Cardiac fibroblast (primary cell): ENCODE results near the gene MAGEA1.
"Not testable (repeated sequence)": the region's sequence is repeated elsewhere in the genome, so short reads cannot be mapped to it uniquely, and the experiment has no call there.

ENCODE experiments used
- DNase-seq, 2 donors: peaks; one replicate each; pipeline versions ENCODE4 v3.0.0 to v3.0.0-alpha.2; 2010; ENCODE audit warnings: low read depth in 2 of 2
- H3K4me3 ChIP-seq, 2 donors: replicated peaks in 1 of 2; 1 replicate in 1 of 2; 2 replicates in 1 of 2; pipeline ENCODE4 v1.5.1; 2011; ENCODE audit warnings: low read depth in 2 of 2, low read length in 2 of 2, mild to moderate bottlenecking in 2 of 2, moderate library complexity in 1 of 2
- TF ChIP-seq, protein P1 (sequence below): IDR thresholded peaks from one replicate; pipeline ENCODE4 v1.5.1; 2011; ENCODE audit warnings: low read depth, mild to moderate bottlenecking, low read length, inconsistent platforms

Gene MAGEA1, protein sequence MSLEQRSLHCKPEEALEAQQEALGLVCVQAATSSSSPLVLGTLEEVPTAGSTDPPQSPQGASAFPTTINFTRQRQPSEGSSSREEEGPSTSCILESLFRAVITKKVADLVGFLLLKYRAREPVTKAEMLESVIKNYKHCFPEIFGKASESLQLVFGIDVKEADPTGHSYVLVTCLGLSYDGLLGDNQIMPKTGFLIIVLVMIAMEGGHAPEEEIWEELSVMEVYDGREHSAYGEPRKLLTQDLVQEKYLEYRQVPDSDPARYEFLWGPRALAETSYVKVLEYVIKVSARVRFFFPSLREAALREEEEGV

DNA sequence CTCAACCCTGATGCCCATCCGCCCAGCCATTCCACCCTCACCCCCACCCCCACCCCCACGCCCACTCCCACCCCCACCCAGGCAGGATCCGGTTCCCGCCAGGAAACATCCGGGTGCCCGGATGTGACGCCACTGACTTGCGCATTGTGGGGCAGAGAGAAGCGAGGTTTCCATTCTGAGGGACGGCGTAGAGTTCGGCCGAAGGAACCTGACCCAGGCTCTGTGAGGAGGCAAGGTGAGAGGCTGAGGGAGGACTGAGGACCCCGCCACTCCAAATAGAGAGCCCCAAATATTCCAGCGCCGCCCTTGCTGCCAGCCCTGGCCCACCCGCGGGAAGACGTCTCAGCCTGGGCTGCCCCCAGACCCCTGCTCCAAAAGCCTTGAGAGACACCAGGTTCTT is at the start of gene MAGEA1:
Gene MAGEA1, plus strand, starts transcription at position 154 of the 400 bp plus-strand sequence. CDS start 3,106 bp downstream, outside the sequence.
- TF ChIP-seq, protein P1, sequence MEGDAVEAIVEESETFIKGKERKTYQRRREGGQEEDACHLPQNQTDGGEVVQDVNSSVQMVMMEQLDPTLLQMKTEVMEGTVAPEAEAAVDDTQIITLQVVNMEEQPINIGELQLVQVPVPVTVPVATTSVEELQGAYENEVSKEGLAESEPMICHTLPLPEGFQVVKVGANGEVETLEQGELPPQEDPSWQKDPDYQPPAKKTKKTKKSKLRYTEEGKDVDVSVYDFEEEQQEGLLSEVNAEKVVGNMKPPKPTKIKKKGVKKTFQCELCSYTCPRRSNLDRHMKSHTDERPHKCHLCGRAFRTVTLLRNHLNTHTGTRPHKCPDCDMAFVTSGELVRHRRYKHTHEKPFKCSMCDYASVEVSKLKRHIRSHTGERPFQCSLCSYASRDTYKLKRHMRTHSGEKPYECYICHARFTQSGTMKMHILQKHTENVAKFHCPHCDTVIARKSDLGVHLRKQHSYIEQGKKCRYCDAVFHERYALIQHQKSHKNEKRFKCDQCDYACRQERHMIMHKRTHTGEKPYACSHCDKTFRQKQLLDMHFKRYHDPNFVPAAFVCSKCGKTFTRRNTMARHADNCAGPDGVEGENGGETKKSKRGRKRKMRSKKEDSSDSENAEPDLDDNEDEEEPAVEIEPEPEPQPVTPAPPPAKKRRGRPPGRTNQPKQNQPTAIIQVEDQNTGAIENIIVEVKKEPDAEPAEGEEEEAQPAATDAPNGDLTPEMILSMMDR: no peak
- no peak for DNase-seq

DNA sequence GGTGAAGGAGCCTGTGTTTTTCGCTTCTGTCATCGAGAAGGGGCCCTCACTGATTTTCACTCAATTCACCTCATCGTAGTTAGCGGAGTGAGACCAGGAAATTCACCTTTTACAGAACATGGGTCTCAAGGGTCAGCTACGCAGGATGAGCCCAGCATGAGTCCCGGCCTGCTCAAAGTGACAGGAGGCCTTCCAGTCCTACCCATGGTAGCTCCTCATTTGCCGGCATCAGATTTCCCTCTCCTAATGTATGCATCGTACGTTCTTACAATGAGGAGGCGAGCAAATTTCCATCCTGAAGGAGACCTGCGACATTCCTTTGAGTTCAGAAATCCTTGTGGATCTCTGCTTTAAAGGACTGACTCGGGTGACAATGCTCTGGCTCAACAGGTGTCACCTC is 46.2 kb upstream of the MAGEA1 start:
- H3K4me3 ChIP-seq, DNase-seq: not testable (repeated sequence)

More for the DNA sequence above, at the start of gene MAGEA1:
- no peak within 1 kb of the TSS for H3K4me3 ChIP-seq

DNA sequence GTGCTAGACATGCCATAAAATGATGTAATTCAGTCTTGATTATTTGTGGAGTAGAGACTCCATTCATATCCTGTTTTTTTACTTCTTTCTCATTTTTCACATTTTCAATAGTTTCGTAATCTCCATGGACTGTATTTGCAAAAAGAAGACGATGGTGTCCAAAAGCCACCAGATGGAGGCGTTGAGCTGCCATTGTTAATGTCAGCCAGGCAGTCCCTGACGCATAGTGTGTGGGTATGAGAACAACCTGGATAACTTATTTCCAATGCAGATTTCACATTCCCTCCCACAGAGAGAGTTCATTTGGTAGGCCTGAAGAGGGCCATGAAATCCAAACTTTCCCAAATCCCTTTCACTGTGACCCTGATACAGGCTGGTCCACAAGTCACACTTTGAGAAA is 40.0 kb upstream of the MAGEA1 start:
- H3K4me3 ChIP-seq, DNase-seq: not testable (repeated sequence)

DNA sequence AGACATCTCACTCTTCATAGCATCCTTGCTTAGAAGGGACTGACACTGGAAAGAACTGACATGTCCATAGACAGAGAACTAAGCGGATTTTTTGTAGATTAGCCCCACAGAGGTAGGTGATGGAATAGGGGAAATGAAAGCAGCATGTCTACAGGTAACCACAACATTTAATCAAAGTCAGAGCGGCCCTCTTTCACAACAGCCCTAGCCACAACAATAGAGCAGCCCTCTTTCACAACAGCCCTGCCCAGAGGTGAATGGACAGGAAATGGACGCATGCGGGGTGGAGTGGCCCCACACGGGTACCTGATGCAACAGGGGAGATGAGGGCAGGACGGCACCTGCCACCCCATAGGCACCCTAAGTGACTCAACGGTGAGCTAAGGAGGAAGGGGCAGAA is 32.8 kb upstream of the MAGEA1 start:
- not testable (repeated sequence) for DNase-seq

DNA sequence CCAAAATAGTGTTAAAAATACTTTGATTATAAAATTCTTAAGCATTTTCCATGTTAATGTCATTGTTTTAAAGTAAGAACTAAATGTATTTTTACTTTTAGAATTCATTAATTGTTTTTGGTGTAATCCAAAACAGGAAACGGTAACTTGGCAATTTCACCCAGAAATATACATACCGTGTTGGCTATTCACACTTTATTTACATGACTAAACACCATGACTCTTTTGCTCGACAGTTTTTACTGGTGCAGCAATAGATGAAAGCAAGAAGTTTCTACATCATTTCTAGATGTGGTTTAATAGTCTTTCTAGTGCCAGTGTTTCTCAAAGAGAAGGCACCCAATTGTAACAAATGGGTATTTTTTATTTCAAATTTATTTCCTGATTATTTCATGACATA is 25.6 kb upstream of the MAGEA1 start:
- no peak overlapping the region for H3K4me3 ChIP-seq
- TF ChIP-seq, protein P1: no peak
- DNase-seq: no peak

More for the DNA sequence above, 32.8 kb upstream of the MAGEA1 start:
- H3K4me3 ChIP-seq: not testable (repeated sequence)

DNA sequence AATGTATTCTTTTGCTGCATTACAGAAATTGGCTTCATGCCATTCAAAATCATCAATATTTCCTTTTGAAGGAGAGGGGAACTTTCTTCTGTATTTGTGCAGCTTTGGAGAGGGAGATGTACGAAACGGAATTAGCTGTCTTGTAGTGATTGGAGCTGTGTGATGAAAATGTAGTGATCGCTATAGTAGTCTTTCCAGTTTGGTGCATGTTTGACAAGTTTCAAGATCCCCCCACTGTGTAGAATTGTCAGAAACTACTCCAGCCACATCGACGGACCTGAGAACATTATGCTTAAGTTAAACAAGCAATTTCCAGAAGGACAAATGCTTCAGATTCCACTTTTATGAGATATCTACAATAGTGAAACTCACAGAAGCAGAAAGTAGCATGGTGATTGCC is 21.6 kb upstream of the MAGEA1 start:
- no peak overlapping the region for H3K4me3 ChIP-seq
- TF ChIP-seq, protein P1: no peak
- no peak for DNase-seq

DNA sequence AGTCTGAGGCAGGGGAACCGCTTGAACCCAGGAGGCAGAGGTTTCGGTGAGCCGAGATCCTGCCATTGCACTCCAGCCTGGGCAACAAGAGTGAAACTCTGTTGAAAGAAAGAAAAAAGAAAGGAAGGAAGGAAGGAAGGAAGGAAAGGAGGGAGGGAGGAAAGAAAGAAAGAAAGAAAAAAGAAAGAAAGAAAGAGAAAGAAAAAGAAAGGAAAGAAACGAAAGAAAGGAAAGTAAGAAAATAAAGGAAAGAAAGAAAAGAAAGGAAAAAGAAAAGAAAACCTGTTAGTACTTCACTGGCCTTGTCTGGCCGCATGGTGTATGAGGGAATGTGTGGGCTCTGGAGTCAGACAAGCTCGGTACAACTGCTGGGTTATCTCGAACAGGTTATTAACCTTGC is 20.8 kb upstream of the MAGEA1 start:
- no peak overlapping the region for H3K4me3 ChIP-seq
- DNase-seq: no peak
- TF ChIP-seq, protein P1: no peak

DNA sequence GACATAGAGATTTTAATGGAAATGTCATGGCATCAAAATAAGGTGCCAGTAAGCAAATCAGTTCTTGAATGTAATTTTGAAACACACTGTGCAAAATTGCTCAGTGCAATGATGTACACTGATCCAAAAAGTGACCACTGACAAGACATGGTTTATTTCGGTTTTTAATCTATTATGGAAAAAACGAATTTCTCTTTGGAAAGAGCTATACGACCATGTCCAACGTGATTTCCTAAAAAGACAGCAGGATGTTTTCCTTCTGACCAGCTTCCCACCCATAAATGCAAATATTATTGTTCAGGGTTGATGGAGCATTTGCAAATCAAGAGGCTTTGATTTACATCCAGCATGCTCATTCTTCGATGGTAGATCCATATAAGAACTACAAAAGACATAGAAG is 17.1 kb upstream of the MAGEA1 start:
- no peak for DNase-seq
- no peak overlapping the region for H3K4me3 ChIP-seq
- TF ChIP-seq, protein P1: no peak
